ENCODE measurements around the gene CPVL.

Gene CPVL

GRCh38 chr7:29162577-29162976 lies 16.2 kb upstream of the CPVL start:
- TF ChIP-seq CTCF (IDR thresholded peaks at IDR 0.05; ENCODE audit: borderline replicate concordance, extremely low read depth, low read length, poor library complexity, severe bottlenecking) (no peak), EZH2 (IDR thresholded peaks at IDR 0.05; ENCODE audit: borderline replicate concordance, low read depth, low read length, severe bottlenecking) (no peak)
- Histone ChIP-seq H2AFZ (ENCODE audit: low read depth, low read length) (no peak overlapping the region), H3K4me1 (ENCODE audit: insufficient read depth, low read length) (peaks cover 20% of the 10 kb centered on the region), H3K9me3 (ENCODE audit: insufficient read depth, low read length, severe bottlenecking) (no peaks in the 10 kb centered on the region), H4K20me1 (ENCODE audit: insufficient read depth, low read length) (no peaks in the 10 kb centered on the region), H3K4me2 (ENCODE audit: insufficient read depth, low read length) (no peak overlapping the region), H3K4me3 (ENCODE audit: low read depth in 1 of 2, low read length in 2 of 2) (no peak overlapping the region), H3K27ac (ENCODE audit: low read length) (no peak overlapping the region), H3K79me2 (ENCODE audit: insufficient read depth, low read length) (no peaks in the 10 kb centered on the region), H3K9ac (ENCODE audit: low read depth, low read length) (no peak overlapping the region), H3K36me3 (ENCODE audit: insufficient read depth, low read length) (no peaks in the 10 kb centered on the region), H3K27me3 (ENCODE audit: insufficient read depth, low read length, poor library complexity) (no peaks in the 10 kb centered on the region)
- ATAC-seq (ENCODE audit: insufficient read depth, low read depth) (no peak), DNase-seq (no peak)

GRCh38 chr7:29161231-29161630 lies 14.9 kb upstream of the CPVL start:
- Histone ChIP-seq H3K36me3 (ENCODE audit: insufficient read depth, low read length) (no peaks in the 10 kb centered on the region), H3K9me3 (ENCODE audit: insufficient read depth, low read length, severe bottlenecking) (no peaks in the 10 kb centered on the region), H3K4me2 (ENCODE audit: insufficient read depth, low read length) (no peak overlapping the region), H4K20me1 (ENCODE audit: insufficient read depth, low read length) (no peaks in the 10 kb centered on the region), H3K27me3 (ENCODE audit: insufficient read depth, low read length, poor library complexity) (no peaks in the 10 kb centered on the region), H3K9ac (ENCODE audit: low read depth, low read length) (no peak overlapping the region), H3K79me2 (ENCODE audit: insufficient read depth, low read length) (no peaks in the 10 kb centered on the region), H3K27ac (ENCODE audit: low read length) (no peak overlapping the region), H3K4me1 (ENCODE audit: insufficient read depth, low read length) (peaks cover 34% of the 10 kb centered on the region), H3K4me3 (ENCODE audit: low read depth in 1 of 2, low read length in 2 of 2) (no peak overlapping the region), H2AFZ (ENCODE audit: low read depth, low read length) (no peak overlapping the region)
- no peak for ATAC-seq (ENCODE audit: insufficient read depth, low read depth)
- DNase-seq, result no peak
- no peak for TF ChIP-seq CTCF (IDR thresholded peaks at IDR 0.05; ENCODE audit: borderline replicate concordance, extremely low read depth, low read length, poor library complexity, severe bottlenecking)
- TF ChIP-seq EZH2 (IDR thresholded peaks at IDR 0.05; ENCODE audit: borderline replicate concordance, low read depth, low read length, severe bottlenecking), result no peak

GRCh38 chr7:29160080-29160479 lies 13.7 kb upstream of the CPVL start:
- no peak overlapping the region for H2AFZ ChIP-seq (ENCODE audit: low read depth, low read length)
- no peak overlapping the region for H3K4me3 ChIP-seq (ENCODE audit: low read depth in 1 of 2, low read length in 2 of 2)

More at GRCh38 chr7:29160080-29160479, 13.7 kb upstream of the CPVL start:
- H4K20me1 ChIP-seq (ENCODE audit: insufficient read depth, low read length), result no peaks in the 10 kb centered on the region
- no peaks in the 10 kb centered on the region for H3K27me3 ChIP-seq (ENCODE audit: insufficient read depth, low read length, poor library complexity)
- peaks cover 45% of the 10 kb centered on the region for H3K4me1 ChIP-seq (ENCODE audit: insufficient read depth, low read length)
- peak overlapping the region; percentile 1; the same call in 1 of the 2 replicates for H3K27ac ChIP-seq (ENCODE audit: low read length)
- TF ChIP-seq EZH2 (IDR thresholded peaks at IDR 0.05; ENCODE audit: borderline replicate concordance, low read depth, low read length, severe bottlenecking) (no peak), CTCF (IDR thresholded peaks at IDR 0.05; ENCODE audit: borderline replicate concordance, extremely low read depth, low read length, poor library complexity, severe bottlenecking) (no peak)
- DNase-seq (no peak), ATAC-seq (ENCODE audit: insufficient read depth, low read depth) (no peak)
- H3K9me3 ChIP-seq (ENCODE audit: insufficient read depth, low read length, severe bottlenecking), result no peaks in the 10 kb centered on the region
- no peak overlapping the region for H3K9ac ChIP-seq (ENCODE audit: low read depth, low read length)
- no peaks in the 10 kb centered on the region for H3K79me2 ChIP-seq (ENCODE audit: insufficient read depth, low read length)
- no peaks in the 10 kb centered on the region for H3K36me3 ChIP-seq (ENCODE audit: insufficient read depth, low read length)
- no peak overlapping the region for H3K4me2 ChIP-seq (ENCODE audit: insufficient read depth, low read length)
